ENCODE results near the gene OR10T2.
"Not testable (repeated sequence)": the region's sequence is repeated elsewhere in the genome, so short reads cannot be mapped to it uniquely, and the experiment has no call there.

The OR10T2 gene

GRCh38 chr1:158354255-158354654, 45.0 kb downstream of the OR10T2 start:
- no peak for DNase-seq

GRCh38 chr1:158353303-158354075, 45.8 kb downstream of the OR10T2 start, which contains the start of gene CD1E:
CD1E (plus strand) TSS chr1:158353894; CDS start chr1:158353989, 95 bp downstream.
- DNase-seq, result no peak

GRCh38 chr1:158348946-158349345, 50.3 kb downstream of the OR10T2 start:
- DNase-seq, result not testable (repeated sequence)
